Kidney epithelial cell (primary cell): Measurements from ENCODE around the gene ARHGAP5. TPM values are rescaled to one million over a fixed set of nuclear protein-coding genes. Genes with fewer than 3 reads are reported as not detected.

Source experiments
- DNase-seq: peaks from one replicate; pipeline ENCODE4 v3.0.0-alpha.2; 2010; ENCODE audit warnings: low read depth
- H3K27me3 ChIP-seq: 2 replicates; pipeline ENCODE4 v1.6.0; 2011; ENCODE audit warnings: low read length; ENCODE audit not compliant: control insufficient read depth, insufficient read depth
- H3K36me3 ChIP-seq: 2 replicates; pipeline ENCODE4 v1.5.1; 2011; ENCODE audit warnings: low read length; ENCODE audit not compliant: control insufficient read depth, insufficient read depth
- H3K4me3 ChIP-seq: 2 replicates; pipeline ENCODE4 v1.5.1; 2011; ENCODE audit warnings: low read depth, mild to moderate bottlenecking, control low read depth, low read length
- CTCF ChIP-seq: IDR thresholded peaks from 2 replicates; pipeline ENCODE4 v1.5.1; 2011; ENCODE audit warnings: mild to moderate bottlenecking, moderate library complexity, low read length, control low read depth, inconsistent platforms; ENCODE audit not compliant: insufficient read depth, poor library complexity, severe bottlenecking
- total RNA-seq: library from RNA; depleted of rRNA; stranded (reverse); fragments of >200 nt; gene quantifications from 2 replicates; pipeline ENCODE4 v1.2.3, GENCODE V29; 2015

ARHGAP5 gene
- total RNA-seq, 1 donor from 2014 or later, result 86.3 TPM

- Histone ChIP-seq H3K4me3 (peak overlapping the region; percentile 97), H3K36me3 (no peaks in the 10 kb centered on the region), H3K27me3 (no peaks in the 10 kb centered on the region)
- DNase-seq, result no peak
- no peak for TF ChIP-seq CTCF
These were observed 1.7 kb downstream of the ARHGAP5 start for GRCh38 chr14:32078858-32079216.

- H3K27me3 ChIP-seq, result no peaks in the 10 kb centered on the region
- TF ChIP-seq CTCF, result no peak
- peak overlapping the region; percentile 97 for H3K4me3 ChIP-seq
- DNase-seq, result no peak
- no peaks in the 10 kb centered on the region for H3K36me3 ChIP-seq
These were observed 2.2 kb downstream of the ARHGAP5 start for GRCh38 chr14:32079264-32079663.

- no peak for DNase-seq
- no peak for TF ChIP-seq CTCF
- H3K4me3 ChIP-seq, result no peak overlapping the region
These were observed 3.0 kb downstream of the ARHGAP5 start for GRCh38 chr14:32080001-32080510.

GRCh38 chr14:32081901-32082300, 4.8 kb downstream of the ARHGAP5 start:
- no peak for TF ChIP-seq CTCF
- no peak for DNase-seq
- no peaks in the 10 kb centered on the region for H3K36me3 ChIP-seq
- H3K4me3 ChIP-seq, result no peak overlapping the region
- no peaks in the 10 kb centered on the region for H3K27me3 ChIP-seq

More at GRCh38 chr14:32080001-32080510, 3.0 kb downstream of the ARHGAP5 start:
- Histone ChIP-seq H3K36me3 (no peaks in the 10 kb centered on the region), H3K27me3 (no peaks in the 10 kb centered on the region)

- H3K27me3 ChIP-seq, result no peaks in the 10 kb centered on the region
- DNase-seq, result no peak
- no peak overlapping the region for H3K4me3 ChIP-seq
- TF ChIP-seq CTCF, result no peak
- H3K36me3 ChIP-seq, result no peaks in the 10 kb centered on the region
These were observed 6.2 kb downstream of the ARHGAP5 start for GRCh38 chr14:32083315-32083624.

GRCh38 chr14:32083789-32084188, 6.7 kb downstream of the ARHGAP5 start:
- Histone ChIP-seq H3K27me3 (no peaks in the 10 kb centered on the region), H3K4me3 (no peak overlapping the region), H3K36me3 (no peaks in the 10 kb centered on the region)
- TF ChIP-seq CTCF, result no peak
- DNase-seq, result no peak
